COLO829 (cell line): Measurements from ENCODE around the gene HK3.

Experiments used
- DNase-seq: peaks from one replicate; pipeline ENCODE4 v3.0.0; 2012; ENCODE audit warnings: low spot score

The HK3 gene

DNA sequence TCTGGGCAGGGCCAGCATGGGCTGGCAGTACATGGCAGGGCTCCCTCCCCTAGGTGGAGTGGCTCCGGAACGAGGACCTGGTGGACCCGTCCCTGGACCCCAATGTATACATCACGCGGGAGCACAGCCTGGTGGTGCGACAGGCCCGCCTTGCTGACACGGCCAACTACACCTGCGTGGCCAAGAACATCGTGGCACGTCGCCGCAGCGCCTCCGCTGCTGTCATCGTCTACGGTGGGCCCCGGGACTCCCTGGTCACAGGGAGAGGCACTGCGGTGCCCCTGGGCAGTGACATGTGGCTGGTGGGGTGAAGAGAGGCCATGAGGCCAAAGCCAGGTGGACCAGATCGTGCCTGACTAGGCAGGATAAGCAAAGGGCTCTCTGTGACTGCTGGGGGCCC is 30.4 kb downstream of the HK3 start:
- DNase-seq = no peak

DNA sequence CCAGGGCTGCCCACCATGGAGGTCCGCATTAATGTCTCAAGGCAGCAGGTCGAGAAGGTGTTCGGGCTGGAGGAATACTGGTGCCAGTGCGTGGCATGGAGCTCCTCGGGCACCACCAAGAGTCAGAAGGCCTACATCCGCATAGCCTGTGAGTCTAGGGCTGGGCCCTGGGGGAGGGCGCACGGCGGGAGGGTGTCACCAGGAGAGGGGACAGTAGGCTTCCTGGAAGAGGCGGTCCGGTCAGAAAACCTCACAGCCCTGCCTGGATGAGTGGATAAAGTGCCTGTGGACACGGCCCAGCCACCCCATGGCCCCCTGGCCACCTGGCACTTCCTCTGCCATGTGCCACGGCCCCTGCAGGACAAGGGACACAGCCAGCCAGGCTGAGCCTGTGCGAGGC is 31.0 kb downstream of the HK3 start:
- DNase-seq = no peak

DNA sequence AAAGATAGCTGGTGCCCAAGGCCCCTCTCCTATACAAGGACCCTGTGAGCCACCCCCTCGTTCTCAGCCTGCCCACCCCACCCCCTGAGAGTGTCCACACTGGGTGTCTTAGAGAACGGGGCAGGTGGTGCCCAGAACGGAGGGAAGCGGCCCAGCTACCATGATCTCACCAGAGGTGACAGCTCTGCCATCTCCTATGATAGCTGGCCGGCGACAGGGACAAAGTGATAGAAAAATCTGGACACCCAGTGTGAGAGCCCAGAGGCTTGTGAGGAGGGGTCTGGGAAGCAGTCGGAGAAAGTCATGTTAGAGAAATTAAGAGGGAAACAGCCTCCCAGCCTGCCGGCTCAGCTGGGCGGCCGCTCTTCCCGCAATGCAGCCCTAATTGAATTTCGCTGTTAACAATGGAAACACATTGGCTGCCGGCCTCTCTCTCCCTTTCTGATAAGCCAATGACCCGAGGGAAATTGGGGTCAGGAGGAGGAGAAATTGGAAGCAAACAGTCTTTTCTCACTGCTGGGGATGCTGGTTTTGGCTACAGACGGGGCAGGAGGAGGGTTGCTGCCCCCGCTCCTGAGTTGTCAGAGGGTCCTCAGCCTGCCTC is 32.3 kb downstream of the HK3 start:
- DNase-seq = no peak

DNA sequence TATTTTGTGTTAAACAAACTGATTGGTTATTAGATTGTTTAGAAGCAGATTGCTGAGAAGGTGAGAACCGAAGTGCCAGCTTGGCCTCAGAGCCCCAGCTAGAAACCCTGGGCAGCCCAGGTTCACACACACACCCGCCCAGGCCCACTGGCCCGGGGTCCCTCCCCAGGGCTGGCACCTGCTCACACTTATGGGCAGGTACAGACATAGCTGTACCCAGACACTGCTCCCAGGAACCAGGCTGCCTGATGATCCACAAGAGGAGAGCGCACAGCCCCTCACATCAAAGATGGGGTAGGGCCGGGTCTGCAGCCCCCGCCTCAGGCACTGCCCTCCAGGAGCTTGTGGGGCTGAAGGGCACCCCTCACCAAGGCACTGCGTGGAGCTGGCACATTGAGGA is 33.2 kb downstream of the HK3 start:
- DNase-seq = no peak

DNA sequence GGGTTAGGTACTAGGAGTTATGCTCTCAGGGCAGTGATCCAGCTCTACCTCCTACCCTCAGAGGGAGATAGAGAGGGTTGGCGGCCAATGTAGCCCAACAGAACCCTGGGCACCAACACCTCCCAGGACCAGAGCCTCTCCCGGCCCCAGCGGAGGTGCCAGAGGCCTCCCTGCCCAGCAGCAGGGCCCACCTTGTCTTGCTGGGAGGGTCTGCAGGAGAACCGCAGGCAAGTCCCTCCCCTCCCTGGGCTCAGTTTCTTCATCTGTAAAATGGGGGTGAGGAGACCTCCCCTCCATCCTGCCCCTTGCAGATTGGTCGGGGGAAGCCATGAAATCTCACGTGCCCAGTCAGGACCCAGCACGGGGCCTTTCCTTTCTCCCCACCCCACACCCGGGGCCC is 34.4 kb downstream of the HK3 start:
- DNase-seq = no peak

DNA sequence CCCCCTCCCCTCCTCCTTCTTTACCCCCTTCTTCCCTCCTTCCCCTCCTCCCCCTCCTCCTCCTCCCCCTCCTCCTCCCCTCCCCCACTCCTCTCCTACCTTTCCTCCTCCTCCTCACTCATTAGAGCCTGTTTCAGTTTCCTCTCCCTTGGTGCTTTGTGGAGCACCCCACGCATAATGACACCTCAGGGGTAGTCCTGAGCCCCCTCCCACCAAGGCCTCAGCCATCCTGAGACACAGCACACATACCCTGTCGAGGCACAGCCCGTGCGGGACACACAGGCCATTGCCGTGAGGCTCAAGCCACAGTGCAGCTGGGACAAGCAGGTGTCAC is 35.4 kb downstream of the HK3 start:
- DNase-seq = no peak

DNA sequence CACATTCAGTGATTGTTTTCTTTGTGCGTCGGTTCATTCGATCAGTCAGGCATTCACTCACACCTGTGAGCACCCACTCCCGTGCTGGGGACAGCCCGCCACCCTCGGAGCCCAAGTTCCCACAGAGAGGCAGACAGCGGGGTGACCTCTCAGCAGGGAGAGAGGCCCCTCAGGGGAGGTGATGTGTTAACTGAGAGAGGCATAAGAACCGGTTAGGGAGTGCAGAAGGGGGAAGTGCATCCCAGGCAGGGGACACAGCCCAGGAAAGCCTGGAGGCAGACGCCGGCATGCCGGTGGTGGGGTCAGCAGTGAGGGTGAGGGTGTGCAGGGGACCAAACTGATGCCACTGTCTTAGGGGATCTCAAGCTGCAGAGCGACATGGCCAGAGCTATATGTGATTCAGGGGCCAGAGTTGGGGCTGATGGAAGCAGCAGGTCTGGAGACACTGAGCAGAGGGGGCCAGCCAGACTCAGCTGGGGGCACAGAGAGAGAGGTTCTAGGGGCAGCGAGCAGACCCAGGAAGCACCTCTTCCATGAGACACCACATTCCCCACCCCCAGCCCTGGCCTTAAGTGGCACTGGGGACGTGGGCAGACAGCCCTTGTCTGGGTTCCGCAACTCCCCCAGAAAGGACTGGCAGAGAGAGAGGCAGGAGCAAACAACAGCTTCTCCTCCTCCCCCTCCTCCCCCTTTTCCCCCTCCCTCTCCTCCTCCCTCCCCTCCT is 35.9 kb downstream of the HK3 start:
- DNase-seq = no peak

DNA sequence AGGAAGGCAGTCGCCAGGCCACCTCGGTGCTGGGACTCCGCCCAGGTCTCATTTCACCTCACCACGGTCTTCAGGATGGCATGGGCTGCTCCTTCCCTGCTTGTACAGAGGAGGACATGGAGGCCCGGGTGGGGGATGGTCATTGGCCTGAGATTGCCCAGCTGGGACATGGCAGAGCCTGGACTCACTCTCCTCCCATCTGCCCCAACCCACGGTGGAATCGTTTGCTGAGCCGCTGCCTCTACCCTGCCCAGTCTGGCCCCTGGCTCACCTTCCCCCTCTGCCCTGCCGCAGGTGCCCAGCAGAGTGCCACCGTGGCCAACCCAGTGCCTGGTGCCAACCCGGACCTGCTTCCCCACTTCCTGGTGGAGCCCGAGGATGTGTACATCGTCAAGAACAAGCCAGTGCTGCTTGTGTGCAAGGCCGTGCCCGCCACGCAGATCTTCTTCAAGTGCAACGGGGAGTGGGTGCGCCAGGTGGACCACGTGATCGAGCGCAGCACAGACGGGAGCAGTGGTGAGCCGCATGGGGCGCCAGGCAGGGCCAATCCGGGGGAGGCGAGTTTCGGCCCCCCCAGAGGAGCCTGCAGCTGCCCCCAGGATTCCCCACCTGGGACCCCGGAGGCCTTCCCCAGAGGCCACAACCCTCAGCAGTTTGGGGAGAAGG is 36.7 kb downstream of the HK3 start:
- DNase-seq = no peak

DNA sequence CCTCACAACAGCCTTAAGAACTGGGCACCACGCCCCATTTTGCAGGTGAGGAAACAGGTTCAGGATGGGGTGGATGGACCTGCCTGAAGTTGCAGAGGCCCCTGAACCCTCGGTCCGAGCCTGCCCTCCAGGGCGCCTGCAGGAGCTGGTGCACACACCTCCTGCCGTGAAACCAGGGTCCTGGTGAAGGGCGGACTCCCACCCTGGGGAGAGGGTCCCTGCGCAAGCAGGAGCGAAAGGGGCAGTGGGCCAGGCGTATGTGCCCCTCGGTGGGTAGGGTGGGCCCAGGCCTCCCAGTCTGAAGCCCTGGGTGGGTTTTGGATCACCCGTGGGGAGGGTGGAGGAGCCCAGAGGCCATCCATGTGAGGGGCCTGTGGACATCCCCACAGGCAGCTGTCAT is 37.9 kb downstream of the HK3 start:
- no peak for DNase-seq

DNA sequence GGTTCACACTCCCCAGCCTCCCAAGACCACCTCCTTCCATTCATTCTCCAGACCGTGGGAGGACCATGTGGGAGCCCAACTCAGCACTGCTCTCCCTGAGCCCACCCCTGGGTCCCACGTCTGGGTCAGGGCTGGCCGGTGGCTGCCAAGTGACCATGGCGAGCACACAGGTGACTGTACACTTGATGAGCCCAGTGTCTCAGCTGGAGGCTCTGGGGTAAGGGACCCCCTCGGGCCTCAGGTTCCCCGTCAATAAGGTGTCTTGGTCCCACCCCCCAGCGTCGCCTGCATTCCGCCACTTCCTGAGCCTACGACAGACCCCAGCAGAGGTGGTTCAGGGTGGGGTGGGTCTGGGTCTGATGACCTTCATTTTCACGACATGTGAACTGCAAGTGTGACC is 38.8 kb downstream of the HK3 start:
- no peak for DNase-seq

DNA sequence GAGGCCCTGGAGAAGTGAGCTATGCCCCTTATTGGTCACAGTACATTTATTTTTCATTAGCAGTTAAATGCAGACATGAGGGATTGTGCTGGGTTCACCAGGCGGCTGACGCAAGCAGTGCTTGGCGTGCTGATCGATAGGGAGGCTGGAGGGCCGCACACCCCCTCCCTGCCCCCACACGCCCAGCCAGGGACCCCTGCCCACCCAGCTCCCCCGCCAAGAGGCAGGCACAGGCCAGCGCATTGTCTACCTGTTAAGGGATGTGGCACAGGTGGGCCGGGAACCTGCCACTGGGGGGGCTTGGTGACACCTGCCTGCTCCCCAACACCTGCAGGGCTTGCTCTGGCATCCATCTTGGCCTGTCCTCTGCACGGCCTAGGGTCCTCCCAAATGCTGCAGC is 39.2 kb downstream of the HK3 start:
- DNase-seq = no peak

DNA sequence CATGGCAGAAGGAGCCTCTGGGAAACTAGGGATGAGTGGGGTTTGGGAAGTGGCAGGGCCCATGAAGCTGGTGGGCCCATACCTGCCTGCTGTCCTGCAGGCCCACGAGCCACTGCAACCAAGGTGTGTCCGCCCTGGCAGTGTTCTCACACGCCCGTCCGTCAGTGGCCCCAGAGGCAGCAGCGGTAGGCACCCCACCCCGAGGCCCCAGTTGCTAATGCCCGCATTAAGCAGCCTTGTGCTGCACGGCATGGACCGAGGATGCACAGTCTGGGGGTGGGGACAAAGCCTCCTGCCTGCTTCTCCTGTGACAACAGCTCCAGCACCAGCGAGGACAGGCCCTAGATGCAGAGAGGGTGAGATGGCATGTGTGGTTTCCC is 41.3 kb downstream of the HK3 start:
- no peak for DNase-seq

DNA sequence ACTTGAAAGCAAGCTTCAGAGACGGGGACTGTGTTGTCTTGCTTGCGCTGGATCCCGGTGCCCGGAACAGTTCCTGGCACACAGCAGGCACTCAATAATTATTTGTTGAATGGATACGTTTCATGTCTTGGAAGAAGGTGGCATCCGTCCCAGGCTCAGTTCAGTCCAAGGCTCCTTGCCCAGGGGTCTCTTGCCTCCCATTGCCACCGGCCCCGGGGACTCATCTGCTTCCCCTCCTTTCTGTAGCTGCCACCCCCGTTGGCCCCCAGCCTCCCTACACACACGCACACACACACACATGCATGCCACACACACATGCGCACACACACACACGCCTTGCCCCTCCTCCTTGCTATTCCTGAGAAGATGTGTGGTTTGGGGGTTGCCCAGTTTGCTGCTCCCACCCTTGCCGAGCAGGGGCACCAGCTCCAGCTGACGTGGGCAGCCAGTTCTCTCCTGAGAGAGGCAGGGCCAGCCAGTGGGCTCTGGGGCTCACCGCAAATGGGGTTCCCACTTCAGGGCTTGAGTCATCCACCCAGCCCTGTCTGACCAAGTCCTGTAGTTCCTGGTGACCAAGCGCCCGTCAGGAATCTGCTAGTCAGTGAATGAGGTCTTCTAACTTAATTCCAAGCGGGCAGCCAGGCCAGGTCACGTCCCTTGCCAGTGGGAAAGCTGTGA is 41.8 kb downstream of the HK3 start:
- DNase-seq = no peak

DNA sequence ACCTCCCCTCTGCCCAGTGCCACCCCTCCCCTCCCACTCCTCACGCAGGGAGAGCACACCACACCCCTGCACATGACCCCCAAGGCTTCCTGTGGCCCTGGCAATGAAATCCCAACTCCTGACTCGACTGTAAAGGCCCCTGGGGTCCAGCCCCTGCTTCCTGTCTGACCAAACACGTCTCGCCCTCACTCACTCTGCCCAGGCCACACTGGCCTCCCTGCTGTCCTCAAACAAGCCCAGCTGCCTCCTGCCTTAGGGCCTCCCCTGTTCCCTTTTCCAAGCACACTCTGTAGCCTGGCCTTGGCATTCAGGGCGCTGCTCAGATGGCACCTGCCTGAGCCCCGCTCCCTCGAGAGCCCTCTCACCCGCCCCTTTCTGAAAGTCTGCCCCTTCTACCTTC is 42.4 kb downstream of the HK3 start:
- DNase-seq = no peak

DNA sequence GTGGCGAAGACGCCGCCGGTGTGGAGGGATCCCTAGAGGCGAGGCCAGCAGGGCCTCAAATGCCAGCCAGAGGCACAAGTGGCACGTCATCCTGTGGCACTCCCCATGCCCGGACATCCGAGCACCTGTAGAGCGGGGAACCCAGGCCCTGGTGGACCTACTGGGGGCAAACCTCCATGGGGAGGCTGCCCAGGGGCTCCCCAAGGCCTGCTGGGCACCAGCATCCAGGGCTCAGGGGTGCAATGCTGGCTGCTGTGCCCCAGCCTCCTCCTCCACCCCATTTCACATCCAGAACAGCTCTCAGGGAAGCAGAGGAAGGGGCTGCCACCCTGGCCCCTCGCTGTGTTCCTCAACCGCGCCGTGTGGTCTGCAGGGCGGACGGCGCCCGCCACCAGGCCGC is 43.5 kb downstream of the HK3 start:
- DNase-seq = no peak

DNA sequence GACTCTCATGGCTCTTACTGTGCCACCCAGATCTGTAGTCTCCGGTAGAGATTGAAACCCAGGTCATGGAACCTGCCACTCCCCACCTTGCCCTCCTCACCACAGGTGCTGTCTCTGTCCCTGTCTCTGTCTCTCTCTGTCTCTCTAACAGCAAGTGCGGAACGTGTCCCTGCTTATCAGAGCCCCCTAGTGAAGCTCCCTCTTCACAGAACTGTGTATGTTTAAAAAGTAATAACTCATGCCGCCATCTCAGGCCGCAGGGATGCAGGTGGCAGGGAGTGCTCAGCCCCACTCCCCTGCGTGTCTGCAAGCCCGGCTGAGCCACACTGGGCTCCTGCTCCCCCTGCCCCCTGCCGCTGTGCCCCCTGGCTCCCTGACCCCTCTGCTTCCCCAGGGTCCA is 45.0 kb downstream of the HK3 start:
- DNase-seq = no peak

DNA sequence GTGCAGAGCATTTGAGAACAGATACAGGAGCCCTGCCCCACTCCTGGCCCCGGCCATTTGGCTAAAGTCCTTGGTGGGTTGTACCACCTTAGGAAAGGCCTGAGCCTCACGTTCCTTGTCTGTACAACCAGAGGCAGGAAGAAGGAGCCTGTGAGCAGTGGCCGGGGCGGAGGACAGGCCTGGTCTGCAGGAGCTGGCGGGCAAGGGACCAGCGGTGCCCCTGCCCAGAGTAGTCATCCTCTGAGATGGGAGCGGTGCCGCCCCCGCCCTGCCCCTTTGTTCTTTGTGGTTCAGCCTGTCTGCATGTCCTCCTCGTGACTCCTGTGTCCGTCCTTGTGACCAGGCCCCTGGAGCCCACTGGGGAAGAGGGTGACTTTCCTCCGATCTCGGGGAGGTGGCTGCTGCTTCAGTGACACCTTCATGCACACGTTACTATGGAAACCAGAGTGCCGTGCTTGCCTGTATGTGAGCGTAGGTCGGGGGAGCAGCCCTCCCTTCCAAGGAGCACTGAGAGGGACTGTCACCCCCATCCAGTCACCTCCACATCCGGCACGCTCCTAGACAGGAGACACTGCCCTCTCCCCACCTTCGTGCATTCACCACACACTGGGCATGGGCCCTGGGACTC is 45.9 kb downstream of the HK3 start:
- no peak for DNase-seq

DNA sequence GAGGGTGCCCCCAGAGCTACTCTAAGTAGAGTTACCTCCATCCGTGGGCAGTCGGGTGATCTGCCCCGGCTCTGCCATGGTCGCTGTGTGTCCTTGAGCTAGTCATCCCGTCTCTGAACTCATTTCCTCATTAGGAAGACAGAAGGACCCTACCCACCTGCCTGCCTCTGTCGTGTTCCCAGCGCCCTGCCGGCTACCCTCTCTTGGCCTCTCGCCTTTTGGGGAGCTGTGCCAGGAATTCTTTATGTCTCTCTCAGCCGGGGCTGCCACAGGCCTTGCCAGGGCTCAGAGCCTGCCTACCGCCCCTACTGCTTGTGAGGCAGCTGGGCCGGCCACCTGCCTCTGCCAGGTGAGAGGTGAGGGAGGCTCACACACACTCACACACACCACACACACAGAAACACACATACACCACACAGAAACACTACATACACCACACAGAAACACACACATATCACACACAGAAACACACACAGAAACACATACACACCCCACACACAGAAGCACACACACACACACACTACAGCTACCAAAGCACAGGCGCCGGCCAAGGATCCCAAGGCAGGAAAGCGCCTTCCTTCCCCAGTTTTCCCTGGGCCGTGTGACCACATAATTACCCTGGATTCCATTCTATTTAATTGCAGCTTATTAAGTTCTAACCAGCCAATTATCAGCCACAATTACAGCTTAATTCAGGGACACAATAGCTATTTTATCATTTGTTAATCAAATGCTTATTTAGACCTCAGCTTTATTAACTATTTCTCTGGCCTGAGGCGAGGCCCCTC is 47.1 kb downstream of the HK3 start:
- DNase-seq = no peak

DNA sequence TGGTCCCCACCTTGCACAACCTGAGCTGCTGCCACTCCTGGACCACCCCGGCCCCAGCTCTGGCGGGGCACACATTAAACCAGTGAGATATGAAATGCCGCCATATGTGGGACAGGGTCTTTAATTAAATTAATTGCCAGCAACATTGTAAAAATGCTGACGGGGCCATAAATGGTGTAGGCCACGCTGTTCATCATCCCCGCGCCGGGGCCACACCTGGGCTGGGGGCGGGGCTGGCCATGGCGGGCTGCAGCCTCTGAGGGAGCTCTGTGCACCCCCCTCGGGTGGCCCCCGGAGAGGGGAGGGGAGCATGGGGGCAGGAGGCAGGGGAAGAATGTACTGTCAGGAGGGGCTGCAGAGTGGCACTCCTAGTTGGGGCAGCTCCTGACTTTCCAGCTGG is 47.8 kb downstream of the HK3 start:
- no peak for DNase-seq

DNA sequence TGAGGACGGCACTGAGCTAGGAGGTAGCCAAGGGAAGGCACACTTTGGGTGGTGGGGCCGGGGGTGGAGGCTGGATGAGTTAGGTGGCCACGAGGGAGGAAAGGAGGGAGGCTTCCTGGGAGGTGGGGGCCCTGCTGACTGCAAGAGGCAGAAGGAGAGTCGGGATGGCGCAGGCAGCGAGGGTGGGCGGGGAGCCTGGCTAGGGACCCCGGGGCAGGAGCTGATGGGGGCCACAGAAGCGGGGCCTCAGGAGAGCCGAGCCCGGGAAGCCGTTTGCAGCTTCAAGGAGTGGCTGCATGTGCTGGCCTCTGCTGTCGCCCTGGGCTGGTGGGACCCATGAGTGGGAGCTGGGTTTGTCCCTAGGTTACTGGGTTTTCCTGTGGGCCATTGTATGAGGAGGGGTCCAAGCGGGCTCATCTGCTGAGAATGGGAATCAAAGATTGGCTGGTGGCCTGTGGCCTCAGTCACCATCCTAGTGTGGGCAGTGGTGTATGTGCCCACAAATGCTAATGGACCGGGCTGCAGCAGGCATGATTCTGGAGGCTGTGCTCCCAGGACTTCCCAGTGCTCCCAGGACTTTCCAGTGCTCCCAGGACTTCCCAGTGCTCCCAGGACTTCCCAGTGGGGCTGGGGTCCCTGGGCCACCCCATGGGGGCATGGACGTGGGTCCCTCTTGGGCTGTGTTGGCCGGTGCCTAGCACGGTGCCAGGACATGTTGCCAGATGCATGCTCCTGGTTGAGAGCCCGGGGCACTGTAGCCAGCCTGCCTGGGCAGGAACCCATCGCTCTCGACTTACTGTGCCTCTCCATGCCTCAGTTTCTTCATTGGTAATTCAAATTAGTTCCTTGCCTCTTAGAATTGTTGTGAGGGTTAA is 48.5 kb downstream of the HK3 start:
- no peak for DNase-seq

DNA sequence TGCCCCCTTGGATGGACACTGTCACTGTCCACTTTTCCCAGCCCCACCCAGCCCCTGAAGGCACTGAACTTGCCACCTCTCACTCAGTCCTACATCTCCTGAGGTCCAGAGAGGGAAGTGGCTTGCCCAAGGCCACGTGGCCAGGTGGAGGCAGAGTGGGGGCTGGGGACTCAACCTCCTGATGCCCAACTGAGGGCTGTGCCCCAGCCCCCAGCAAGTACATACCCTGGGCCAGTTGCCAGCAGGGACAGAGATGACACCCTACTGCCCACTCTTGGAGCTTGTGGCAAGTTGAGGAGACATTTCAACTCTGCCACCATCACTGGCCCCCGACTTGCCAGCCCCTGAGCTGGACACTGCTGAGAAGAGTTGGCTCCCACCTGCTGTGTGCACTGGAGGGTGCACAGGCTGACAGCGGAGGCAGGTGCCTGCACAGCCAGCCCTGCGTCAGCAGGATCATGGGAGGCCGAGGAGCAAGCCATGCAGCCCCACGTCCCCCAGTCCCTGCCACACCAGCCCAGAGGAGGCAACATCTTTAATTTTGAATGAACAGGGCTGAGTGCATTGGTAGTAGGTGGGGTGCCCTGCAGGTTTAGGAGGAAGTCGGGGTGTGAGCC is 49.4 kb downstream of the HK3 start:
- no peak for DNase-seq
